UCSD-AML1 (cell line): Measurements from ENCODE around the gene NSUN2.

Experiments
- DNase-seq: peaks from one replicate; lab custom pipeline; 2025; ENCODE audit not compliant: unreplicated experiment; lab: John Stamatoyannopoulos, UW

The NSUN2 gene

GRCh38 chr5:6567068-6567467 is 65.8 kb downstream of the NSUN2 start:
- DNase-seq = no peak

- DNase-seq = no peak
Measured at GRCh38 chr5:6565492-6565891, 67.4 kb downstream of the NSUN2 start.

- DNase-seq = no peak
Measured at GRCh38 chr5:6557807-6558575, 74.9 kb downstream of the NSUN2 start.

GRCh38 chr5:6556802-6557102 is 76.1 kb downstream of the NSUN2 start:
- no peak for DNase-seq

- no peak for DNase-seq
Measured at GRCh38 chr5:6556089-6556801, 76.6 kb downstream of the NSUN2 start.

- no peak for DNase-seq
Measured at GRCh38 chr5:6554812-6555211, 78.0 kb downstream of the NSUN2 start.

GRCh38 chr5:6553972-6554371 is 78.9 kb downstream of the NSUN2 start:
- no peak for DNase-seq

GRCh38 chr5:6552612-6553011 is 80.2 kb downstream of the NSUN2 start:
- DNase-seq = no peak

- DNase-seq = no peak
Measured at GRCh38 chr5:6551955-6552313, 80.9 kb downstream of the NSUN2 start.

GRCh38 chr5:6551287-6551954 is 81.4 kb downstream of the NSUN2 start:
- DNase-seq = no peak

GRCh38 chr5:6550628-6551027 is 82.2 kb downstream of the NSUN2 start:
- DNase-seq = no peak
